HG03439 (cell line): Measurements from ENCODE around the gene ZNF550.

Experiments
- ATAC-seq: cut with Tn5 transposase; IDR thresholded peaks from one replicate; pipeline ENCODE4 v1.9.1; 2021; ENCODE audit warnings: mild to moderate bottlenecking, moderate library complexity; ENCODE audit not compliant: unreplicated experiment

The ZNF550 gene

GRCh38 chr19:57559404-57560025, at the start of gene ZNF550:
Gene ZNF550 (minus strand): TSS chr19:57559863. CDS start chr19:57559682, 181 bp downstream.
- ATAC-seq = peak; percentile 96

- no peak for ATAC-seq
Measured at GRCh38 chr19:57606931-57607330, 47.3 kb upstream of the ZNF550 start.

GRCh38 chr19:57599761-57600383, 40.2 kb upstream of the ZNF550 start, which contains the start of gene ZNF530:
Gene ZNF530 (plus strand): TSS chr19:57599885. CDS start chr19:57604346, 4,461 bp downstream.
- ATAC-seq = peak; percentile 90

GRCh38 chr19:57599377-57599760, 39.7 kb upstream of the ZNF550 start:
- ATAC-seq = peak; percentile 8

GRCh38 chr19:57587529-57587928, 27.9 kb upstream of the ZNF550 start:
- no peak for ATAC-seq

- no peak for ATAC-seq
Measured at GRCh38 chr19:57583521-57584416, 24.1 kb upstream of the ZNF550 start, which contains the start of gene ZIK1. Gene ZIK1 (plus strand): TSS chr19:57584145. CDS start chr19:57584357, 212 bp downstream.

GRCh38 chr19:57583104-57583520, 23.4 kb upstream of the ZNF550 start:
- no peak for ATAC-seq

GRCh38 chr19:57578487-57579205, 19.0 kb upstream of the ZNF550 start, which contains the start of gene ZNF416:
Gene ZNF416 (minus strand): TSS chr19:57578911. CDS start chr19:57578704, 207 bp downstream.
- peak; percentile 96 for ATAC-seq

GRCh38 chr19:57576661-57577060, 17.0 kb upstream of the ZNF550 start:
- no peak for ATAC-seq

- ATAC-seq = no peak
Measured at GRCh38 chr19:57572415-57572947, 12.8 kb upstream of the ZNF550 start.

- no peak for ATAC-seq
Measured at GRCh38 chr19:57570707-57571106, 11.0 kb upstream of the ZNF550 start.

- no peak for ATAC-seq
Measured at GRCh38 chr19:57566396-57567265, 7.0 kb upstream of the ZNF550 start.

- ATAC-seq = no peak
Measured at GRCh38 chr19:57563547-57563946, 3.9 kb upstream of the ZNF550 start.

- no peak for ATAC-seq
Measured at GRCh38 chr19:57560049-57560491, 407 bp upstream of the ZNF550 start.

- no peak for ATAC-seq
Measured at GRCh38 chr19:57559008-57559403, 657 bp downstream of the ZNF550 start.

GRCh38 chr19:57558525-57558924, 1.1 kb downstream of the ZNF550 start:
- ATAC-seq = no peak

- no peak for ATAC-seq
Measured at GRCh38 chr19:57557659-57558058, 2.0 kb downstream of the ZNF550 start.

- no peak for ATAC-seq
Measured at GRCh38 chr19:57552432-57552831, 7.2 kb downstream of the ZNF550 start.

- ATAC-seq = no peak
Measured at GRCh38 chr19:57546513-57546912, 13.2 kb downstream of the ZNF550 start.
